Midbrain (tissue), 1 donor: ENCODE data around the gene IGF2BP2.

ENCODE experiments used
- DNase-seq: peaks from one replicate; lab custom pipeline; 2025; lab: John Stamatoyannopoulos, UW

IGF2BP2 gene

DNA sequence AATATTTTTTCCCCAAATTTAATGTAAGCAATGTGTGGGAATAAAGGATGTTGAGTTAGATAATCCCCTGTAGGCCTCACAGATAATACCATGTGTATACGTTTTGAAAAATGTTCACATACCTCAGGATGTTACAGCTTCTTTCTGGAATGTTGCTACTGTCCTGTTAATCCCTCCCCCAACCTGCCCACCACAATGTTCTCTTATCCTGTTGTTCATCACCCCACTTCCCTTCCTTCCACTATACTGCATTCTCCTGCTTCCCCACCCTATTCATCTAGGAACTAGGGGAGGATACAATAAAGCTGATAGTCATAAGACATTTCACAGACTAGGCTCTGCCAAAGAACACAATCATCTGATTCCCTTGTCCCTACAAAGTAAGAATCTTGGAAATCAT, 92.1 kb downstream of the IGF2BP2 start:
- no peak for DNase-seq

DNA sequence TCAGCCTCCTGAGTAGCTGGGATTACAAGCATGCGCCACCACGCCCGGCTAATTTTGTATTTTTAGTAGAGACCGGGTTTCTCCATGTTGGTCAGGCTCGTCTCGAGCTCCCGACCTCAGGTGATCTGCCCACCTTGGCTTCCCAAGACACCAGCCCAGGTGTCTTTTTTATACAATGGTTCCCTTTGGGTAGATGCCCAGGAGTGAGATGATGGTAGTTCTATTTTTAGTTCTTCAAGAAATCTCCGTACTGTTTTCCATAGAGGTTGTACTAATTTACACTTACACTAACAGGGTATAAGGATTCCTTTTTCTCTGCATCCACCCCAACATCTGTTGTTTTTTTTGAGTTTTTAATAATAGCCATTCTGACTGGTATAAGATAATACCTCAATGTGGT, 94.3 kb downstream of the IGF2BP2 start:
- DNase-seq, result no peak

DNA sequence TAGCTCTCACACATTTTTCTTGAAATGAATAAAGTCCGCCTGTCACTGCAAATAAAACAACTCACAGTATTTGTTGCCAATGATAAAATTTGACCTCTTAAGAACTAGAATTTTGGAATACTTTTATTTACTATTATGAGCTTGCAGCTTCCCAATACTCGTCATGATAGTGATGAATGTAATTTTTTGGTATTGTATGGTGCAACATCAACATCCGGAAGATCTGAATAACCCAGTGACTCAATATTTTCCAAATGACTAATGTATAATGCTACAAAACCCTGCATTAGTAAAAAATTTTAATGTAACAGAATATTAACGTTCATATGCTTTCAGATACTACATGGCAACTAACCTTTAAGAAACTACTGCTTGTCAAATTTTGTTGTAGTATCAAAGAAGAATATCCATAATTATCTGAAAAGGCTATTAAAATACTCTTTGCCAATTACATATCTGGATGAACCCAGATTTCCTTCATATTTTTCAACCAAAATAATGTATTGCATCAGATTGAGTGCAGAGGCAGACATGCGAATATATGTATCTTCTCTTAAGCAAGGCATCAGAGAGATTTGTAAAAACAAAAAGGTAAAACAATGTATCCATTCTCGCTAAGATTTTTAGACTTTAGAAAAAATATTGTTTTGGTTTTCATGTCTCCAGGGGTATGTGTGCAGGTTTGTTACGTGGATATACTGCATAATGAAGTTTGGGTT, 95.3 kb downstream of the IGF2BP2 start:
- DNase-seq, result no peak

DNA sequence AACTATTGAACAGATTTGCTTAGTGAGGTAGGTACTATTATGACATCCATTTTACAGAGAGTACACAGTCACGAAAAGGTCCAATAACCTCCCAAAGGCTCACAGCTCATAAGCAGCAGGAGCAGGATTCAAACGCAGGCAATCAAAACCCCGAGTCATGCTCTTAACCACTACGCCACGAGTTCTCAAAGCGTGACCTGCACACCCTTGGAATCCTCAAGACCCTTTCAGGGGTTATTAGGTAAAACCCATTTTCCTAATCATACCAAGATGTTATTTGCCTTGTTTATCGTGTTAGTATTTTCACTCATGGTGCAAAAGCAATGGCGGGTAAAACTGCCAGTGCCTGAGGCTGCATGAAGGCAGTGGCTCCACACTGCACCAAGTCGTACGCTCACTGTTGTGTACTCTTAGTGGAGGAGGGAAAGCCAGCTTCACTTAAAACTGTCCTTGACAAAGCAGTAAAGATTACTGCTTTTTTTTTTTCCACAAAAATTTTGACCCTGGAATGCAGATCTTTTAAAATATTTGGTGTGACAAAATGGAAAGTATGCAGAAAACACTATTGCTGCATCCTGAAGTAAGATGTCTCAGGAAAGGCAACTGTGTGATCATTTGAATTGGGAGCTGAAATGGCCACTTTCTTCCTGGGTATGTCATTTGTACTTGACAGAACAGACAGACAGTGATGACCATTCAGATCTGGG, 96.1 kb downstream of the IGF2BP2 start:
- DNase-seq, result no peak

DNA sequence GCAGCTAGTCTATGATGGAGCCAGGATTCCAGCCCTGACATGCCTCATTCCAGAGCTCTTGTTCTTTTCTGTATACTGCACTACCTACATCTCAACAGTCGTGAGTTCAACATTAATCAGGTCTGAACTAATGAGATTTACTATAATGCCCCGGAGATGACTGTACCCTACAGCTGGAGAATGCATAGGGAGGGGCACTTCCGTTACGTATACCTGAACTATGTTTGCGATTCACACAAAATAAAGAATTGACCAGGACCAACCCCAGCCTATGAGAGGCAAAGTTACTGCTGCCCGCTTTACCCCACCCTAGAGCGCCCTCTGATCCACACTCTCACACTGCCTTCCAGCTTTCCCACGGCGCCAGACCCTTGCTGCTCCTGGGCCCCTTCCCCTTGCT, 97.0 kb downstream of the IGF2BP2 start:
- DNase-seq, result no peak

DNA sequence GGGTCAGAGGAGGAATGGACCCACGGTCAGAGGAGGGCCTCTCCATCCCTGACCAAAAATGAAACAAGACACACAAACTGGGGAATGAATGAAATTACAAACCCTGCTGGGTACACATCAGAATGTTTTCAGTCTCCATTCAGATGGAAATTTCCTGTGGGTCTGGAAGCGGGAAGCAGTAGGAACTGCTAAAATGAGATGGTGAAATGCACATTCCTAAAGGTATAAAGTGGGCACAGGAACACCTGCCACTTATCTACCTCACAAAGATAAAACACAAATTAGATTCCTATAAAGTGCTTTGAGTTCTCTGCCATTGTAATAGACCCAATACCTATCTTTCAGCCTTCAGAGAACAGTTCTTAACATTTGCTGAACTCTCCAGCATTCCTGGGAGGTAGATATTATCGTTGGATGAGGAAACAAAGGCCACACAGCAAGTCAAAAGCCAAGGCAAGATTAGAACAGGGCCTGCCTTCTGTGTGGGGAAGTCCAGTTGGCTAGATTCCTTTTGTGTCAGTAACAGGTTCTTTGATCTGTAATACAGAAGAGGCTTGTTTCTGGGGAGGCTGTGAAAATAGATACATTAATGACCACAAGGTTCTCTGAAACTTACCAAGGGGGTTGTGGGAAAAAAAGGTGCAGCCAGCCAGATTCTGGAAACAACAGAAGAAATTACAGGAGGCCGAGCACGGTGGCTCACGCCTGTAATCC, 98.4 kb downstream of the IGF2BP2 start:
- no peak for DNase-seq

DNA sequence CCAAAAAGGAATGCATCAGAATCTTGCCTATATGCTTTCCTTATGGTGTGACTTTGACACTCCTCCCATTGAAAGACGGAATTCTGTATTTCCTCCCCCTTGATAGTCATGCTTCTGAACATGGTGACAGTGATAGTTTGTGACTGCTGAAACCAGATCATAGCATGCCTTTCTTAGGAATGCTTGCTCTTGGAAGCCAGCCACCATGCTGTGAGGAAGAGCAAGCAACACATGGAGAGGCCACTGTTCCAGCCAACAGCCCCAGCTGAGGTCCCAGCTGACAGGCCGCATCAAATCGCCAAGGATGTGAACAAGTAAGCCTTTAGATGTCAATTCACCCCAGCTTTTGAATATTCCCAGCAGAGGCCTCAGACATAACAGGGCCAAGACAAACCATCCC, 100.1 kb downstream of the IGF2BP2 start:
- no peak for DNase-seq

DNA sequence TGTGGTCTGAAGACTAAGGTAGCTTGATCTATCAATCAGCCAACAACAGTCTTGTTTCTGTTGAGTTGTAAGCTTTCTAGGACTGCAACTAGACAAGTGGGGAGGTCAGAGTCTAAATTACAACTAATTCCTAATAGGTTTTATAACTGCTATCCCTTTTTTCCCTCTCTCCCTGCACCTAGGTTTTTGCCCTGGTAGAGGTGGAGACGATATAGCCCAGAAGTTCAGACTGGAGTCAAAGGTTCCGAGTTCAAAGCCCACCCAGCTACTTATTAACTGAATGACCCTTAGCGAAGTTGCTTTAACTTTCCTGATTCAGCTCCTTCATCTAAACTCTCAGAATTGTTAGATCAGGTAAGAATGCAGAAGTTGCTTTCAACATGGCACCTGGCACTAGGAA, 100.6 kb downstream of the IGF2BP2 start:
- DNase-seq, result no peak

DNA sequence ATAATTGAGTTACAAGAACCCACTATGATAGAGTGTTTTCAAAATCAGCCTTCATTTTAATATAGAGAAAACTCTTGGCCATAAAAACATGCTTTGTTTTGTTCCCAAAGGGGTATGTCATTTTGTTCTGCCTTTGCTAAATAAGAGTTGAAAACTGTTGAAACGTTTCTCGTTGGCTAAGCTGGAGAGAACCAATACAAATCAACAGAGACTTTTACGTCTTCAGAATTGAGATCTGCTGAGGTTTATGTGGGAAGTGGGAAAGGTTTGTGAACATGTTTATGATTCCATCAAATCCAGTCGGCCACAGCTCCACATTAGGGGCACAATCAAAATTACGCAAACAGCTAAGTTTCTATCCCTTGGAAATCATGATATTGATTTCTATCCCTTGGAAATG, 102.0 kb downstream of the IGF2BP2 start:
- no peak for DNase-seq

DNA sequence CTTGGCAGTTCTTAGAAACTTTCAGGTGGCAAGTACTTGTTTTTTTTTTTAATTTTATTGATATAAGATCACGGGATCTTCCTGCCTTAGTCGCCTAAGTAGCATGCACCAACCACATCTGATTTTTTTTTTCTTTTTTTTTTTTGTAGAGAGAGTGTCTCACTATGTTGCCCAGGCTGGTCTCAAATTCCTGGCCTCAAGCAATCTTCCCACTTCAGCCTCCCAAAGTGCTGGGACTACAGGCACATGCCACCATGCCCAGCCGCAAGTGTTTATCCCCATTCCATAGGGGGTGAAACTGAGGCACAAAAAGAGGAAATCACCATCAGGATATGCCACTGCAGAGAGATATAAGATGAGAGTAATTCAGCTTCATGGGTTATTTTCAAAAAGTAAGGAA, 102.9 kb downstream of the IGF2BP2 start:
- no peak for DNase-seq

DNA sequence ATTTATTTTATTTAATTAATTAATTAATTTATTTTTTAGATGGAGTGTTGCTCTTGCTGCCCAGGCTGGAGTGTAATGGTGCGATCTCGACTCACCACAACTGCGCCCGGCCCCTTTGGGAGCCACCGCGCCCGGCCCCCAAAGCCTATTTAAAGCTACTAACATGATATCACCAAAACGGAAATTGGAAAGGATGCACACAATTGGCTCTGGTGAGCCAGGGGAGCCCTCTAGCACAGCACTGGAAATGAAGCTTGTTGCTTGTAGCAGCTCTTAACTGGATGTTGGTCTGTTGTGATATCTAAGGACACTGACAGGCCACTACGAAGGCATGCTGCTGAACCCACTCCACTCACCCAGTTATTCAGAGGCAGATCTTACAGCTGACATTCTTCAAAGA, 104.5 kb downstream of the IGF2BP2 start:
- DNase-seq, result no peak

DNA sequence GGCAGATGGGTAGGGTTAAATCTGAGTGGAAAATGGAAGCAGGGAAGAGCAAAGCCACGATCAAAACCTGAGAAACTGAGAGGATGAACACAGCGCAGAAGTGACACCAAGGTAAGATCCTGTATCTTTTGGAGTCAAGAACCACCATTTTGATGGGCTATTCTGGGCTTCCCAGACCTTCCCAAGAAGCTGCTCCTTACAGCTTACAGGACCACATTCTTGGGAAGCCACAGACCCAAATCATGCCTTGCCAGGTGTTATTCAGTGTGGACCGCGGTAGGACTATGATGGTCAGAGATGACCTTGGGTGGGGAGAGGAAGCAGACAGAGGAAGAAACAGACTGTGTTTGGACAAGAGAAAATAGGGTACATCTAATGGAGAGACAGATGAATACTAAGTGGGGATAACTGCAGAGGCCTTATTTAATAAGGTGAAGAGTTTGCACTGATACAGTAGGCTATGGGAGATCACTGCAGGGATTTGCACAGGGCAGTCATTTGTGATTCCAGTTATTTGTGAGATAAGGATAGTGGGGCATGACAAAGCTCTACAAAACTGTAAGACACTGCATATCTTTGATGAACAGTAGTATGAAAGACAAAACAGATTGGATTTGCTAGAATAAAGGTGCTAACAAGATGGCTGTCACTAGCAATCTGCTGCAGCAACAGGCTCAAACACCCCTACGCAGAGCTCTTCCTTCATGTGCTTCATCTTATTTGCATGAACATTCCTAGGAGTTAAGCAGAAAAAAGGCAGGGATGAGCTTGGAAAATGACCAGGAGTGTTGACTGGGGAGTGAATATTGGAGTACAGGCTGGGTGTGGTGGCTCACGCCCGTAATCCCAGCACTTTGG, 105.9 kb downstream of the IGF2BP2 start:
- no peak for DNase-seq

DNA sequence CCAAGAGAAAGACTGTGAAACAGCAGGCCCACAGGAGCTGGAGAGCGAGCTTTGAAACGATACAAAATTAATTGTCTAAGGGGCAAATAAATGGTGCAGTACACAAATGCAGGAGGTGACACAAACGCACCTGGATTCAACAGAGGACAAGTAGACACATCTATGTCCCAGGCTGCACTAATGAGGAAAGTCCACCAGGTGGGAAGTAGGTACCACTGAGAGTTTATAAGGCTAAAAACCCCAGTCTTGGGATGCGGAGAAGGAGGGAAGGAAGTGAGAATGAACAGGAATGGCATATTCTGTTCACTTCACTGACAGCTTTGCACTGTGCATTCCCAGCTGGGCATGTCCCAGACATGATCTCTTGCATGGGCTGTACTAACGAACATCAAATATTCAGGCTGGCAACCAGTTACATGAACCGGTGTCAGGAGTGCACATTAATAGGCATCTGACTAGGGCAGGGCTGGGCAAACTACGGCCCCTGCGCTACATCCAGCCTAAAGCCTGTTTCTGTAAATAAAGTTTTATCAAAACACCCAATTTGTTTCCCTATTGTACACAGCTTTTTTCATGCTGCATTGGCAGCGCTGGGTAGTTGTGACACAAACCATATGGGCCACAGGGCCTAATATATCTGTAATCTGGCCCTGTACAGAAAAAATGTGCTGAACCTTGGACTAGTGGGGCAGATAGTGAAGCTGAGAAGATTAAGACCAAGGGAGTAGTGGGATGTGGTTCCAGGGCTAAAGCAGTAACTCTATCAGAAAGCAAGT, 107.0 kb downstream of the IGF2BP2 start:
- DNase-seq, result no peak

DNA sequence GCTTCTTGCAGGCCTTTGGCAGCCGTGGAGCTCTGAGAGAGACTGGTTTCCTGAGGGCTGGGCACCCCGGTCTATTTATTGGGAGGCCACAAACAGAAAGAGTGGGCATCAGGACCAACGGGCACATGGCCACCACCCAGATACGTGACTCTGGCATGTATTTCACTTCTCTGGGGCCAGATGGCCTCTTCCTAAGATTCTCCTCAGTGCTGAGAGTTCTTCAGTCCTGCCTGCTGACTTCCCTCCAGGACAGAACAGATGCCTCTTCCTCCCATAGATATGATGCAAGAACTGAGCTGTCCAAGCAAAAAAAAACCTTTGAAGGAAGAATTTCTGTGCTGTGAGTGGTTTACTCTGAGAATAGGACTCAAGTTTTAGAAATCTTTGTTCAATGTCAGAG, 107.7 kb downstream of the IGF2BP2 start:
- no peak for DNase-seq

DNA sequence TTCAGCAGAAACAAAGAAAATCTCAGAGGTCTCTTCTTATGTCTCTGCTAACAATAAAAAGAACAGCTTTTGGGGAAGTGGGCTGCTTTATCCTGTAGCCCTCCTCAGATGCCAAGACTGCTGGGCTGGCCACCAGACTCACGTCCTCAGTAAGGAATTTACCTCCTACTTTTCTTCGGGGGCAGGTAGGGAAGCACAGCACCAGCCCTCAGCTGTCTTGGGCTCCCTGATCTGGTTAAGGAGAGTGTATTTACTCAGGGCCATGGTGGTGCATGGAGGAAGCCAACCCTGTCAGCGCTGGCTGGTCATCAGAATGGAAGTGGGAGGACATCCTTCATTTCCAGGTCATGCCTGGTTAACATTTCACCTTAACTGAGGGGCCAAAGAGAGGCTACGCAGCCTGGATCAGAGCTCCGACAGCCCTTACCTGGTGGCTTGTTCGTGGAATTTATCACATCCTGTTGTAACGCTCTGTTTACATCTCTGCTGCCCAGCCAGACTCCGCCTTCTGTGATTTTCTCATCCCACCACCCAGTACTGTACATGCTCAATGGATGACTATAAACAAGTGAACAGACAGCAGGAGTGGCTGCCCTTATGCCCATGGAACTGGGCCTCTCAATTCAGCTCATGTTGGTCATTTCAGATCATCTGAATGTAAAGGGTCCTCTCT, 108.3 kb downstream of the IGF2BP2 start:
- no peak for DNase-seq

DNA sequence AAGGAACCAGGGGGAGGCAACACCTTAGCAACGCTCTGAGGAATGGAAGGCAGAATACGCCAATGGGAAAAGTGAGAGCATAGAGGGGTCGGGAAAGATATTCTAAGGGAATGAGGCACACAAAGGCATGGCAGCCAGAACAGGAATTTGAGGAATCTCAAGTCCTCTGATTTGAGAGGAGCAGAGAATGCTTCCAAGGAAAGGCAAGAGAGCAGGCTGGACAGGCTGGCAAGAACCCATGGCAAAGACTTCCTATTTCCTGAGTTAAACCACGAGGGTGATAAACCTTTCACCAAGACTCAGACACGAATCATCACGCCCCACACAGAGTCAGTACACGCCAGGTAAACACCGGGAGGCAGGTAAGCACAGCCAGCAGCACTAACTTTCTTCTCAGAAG, 109.8 kb downstream of the IGF2BP2 start:
- no peak for DNase-seq

DNA sequence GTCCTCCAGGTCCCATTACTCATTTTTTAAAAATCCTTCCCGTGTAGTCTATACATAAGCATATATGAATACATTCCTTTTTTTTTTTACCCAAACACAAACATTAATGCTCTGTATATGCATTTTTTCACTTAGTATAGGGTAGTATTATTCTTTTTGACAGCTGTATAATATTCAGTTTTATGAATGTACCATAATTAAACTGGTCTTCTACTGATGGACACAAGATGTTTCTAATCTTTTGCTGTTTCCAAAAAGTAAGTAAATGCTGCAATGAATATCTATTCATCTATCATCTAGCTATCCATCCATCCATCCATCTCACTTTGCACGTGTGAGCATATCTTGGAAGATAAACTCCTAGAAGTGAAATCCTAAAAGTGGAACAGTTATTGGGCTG, 110.8 kb downstream of the IGF2BP2 start:
- no peak for DNase-seq

DNA sequence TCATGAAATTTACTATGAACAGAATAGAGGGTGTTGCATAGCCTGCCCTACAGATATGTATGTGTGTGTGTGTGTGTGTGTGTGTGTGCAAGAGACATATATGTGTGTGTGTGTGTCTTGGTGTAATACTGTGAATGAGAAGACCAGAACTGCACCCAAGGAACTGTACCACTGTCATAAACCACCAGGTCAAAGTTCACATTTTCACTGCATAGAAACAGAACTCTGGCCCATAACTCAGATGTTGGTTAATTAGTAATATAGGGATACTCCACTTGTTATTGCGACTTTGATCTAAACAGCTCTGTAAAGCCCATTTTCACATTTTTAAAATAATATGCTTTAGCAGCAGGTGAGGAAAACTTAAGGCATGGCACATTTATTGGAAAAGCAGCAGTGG, 111.8 kb downstream of the IGF2BP2 start:
- DNase-seq, result no peak

DNA sequence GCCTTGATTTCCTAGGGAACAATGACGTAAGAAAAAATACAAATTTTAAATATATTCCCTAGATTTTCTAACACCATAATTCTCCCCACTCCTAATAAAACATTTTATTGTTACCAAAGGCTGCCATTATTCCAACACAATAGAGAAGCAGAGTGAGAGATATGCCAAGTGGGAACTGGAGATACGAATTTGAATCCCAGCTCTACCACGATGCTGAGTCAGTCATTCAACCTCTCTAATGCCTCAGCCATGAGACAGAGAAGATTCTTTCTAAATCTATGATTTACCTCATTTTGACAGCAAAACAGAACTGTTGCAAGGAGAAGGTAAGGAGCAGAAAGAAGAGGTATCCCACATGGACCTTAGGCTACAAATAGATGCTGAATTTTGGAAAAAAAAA, 112.5 kb downstream of the IGF2BP2 start:
- DNase-seq, result no peak

DNA sequence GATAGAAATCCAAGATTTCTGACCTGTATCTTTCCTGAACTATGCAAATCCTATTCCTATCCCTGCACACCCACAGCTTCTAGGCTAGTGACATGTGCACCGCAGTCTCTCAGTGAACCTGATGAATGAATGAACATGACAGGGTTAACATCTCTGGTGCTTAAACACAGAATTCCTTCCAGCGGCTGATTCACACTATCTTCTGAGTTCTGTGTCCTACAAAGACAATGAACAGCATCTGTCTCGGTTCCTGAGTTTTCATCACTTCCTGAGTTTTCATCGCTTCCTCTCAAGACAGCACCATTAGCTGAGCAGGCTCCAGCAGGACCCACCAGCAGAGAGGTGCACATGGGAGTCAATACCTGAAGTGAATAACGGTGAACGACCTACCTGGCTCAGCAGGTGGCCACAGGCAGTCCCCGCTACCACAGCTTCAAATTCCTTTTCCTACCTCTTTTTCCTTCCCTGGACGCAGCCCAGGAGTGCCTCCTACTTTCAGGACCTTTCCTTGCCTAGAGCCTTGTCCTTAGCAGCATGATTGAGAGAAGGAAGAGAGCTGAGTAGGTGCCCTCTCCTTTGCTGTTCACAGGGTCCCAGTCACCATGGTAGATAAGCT, 113.5 kb downstream of the IGF2BP2 start:
- no peak for DNase-seq
